NCI-H128 (cell line): ENCODE results near the gene ACADS.
A peak's percentile ranks its signal among the peaks of the same experiment; 100 is the strongest.

ENCODE experiments used
- DNase-seq: peaks from one replicate; lab custom pipeline; 2025; ENCODE audit not compliant: unreplicated experiment; lab: John Stamatoyannopoulos, UW

ACADS gene

GRCh38 chr12:120725659-120726509, at the start of gene ACADS:
Gene ACADS, plus strand, starts transcription at chr12:120725826. Its CDS starts 60 bp downstream, at chr12:120725886.
- DNase-seq = peak; percentile 75

DNA sequence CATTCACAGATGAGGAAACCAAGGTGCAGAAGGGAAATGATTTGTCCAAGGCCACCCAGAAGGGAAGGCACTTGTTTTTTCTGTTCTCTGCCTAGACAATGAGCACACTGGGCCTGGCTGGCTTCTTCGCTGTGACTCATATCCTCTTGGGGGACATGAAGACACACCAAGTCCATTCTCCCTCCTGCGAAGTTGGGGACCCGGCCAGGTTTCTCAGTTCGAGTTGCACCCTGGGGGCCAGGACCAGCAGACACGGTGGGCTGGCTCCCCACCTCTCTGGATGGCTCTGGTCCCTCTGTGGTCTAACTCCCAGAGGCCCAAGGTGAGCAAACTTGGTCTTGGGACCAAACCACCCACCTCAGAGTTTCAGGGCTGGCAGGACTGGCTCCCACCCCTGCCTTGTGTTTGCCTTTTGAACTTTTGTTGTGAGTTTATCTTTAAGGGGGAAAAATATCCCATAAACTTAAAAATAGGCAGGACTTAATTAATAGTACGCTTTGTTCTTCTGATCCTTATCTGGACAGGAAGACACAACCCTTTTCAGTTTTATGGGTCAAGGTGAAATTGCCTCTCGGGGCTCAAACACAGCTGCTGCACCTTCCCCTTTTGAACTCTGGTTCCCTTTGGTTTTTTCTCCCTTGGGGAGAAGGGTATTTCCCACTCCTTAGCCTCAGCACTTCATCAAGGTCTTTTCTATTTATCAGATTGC, 47.7 kb upstream of the ACADS start:
- DNase-seq = no peak

- no peak for DNase-seq
Observed at GRCh38 chr12:120678572-120678971, 47.1 kb upstream of the ACADS start.

DNA sequence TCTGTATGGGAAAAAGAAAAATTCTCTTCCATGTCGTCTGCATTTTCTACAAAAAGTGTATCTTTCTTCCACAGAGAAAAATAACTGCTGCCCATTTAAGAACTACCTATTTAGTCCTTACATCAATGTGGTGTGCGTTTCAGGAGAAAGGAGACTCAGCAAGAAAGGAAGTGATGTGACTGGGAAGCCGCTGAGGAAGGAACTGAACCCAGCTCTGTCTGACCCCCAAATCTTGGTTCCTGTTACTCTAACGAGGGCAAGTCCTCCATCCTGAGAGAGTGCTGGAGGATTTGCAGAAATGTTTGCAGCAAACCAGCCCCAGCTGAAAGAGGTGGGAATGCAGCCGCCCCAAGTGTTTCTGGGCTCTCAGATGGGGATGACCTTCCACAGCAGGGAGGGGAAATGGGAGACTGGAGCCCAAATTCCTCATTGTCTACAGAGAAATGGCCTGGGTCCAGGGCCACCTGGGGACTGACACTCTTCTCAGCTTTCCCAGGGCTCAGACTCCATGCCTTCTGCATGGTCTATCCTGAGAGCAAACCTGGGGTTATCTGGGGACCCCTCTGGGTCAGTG, 45.4 kb upstream of the ACADS start:
- DNase-seq = no peak

DNA sequence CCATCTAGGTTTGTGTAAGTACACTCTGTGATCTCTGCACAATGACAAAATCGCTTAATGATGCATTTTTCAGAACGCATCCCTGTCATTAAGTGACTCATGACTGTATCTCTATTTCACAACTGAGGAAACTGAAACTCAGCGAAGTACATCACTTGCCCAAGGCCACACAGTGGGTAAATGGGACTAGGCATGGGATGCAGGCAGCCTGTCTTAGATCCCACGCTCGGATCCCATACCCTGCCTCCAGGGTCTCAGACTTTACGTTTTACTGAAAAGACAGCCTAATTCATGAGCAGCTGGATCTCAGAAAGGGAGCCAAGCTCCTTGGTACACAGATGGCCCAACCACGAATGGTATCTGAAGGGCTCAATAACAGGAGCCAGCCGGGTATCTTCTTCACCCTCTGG, 41.1 kb upstream of the ACADS start:
- no peak for DNase-seq

DNA sequence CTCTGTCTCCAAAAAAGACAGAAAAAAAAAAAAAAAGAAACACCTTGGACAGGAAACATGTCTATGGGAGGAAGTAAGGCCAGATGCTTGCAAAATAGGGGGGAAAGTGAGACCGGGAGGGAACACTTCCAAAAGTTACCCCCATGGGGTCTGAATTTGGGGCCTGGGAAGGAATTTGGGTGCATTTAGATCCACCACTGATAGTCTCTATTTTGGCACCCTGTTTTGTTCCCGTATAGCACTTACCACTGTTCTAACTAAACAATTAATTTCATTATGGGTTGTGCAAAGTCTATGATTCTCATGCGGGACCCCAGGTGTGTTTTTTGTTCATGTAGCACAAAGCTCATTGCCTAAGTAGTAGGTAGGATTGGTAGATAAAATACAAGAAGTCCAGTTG, 40.1 kb upstream of the ACADS start:
- DNase-seq = no peak

GRCh38 chr12:120686151-120686689, 39.4 kb upstream of the ACADS start:
- peak; percentile 94 for DNase-seq

DNA sequence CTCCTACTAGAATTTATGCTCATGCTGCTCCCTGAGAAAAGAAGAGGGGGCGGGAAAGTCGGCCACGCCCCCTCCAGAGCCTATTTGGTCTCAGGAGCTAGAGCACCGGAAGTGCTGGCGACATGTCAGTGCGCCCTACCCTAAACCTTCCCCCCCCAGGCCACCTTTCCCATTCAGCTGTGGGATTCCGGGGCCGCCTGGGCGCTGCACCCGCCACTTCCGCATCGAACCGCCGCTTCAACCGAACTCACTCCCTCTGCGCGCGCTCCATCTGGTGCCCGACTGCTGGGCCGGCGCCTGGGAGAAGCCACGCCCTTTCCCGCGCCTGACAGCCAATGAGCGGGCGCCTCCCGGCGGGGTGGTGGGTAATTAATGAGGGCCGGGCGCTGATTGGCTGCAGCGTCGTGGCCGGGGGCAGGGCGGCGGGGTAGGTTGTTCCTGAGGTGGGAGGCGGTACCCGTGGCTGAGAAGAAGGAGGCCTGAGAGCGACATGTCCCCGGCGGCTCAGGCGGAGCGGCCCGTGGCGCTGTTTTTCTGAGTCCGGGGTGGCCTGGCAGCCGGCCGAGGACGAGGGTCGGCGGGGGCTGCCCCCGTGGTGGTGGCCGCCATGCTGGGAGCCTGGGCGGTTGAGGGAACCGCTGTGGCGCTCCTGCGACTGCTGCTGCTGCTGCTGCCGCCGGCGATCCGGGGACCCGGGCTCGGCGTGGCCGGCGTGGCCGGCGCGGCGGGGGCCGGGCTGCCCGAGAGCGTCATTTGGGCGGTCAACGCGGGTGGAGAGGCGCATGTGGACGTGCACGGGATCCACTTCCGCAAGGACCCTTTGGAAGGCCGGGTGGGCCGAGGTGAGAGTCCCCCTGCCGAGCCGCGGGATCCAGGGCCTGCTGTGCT, 38.7 kb upstream of the ACADS start, which contains the start of gene MLEC:
TSS of gene MLEC (plus strand) at position 460 of the 888 bp plus-strand sequence. CDS start at position 608, 148 bp downstream.
- peak; percentile 96 for DNase-seq

GRCh38 chr12:120687578-120688289, 37.9 kb upstream of the ACADS start:
- DNase-seq = no peak

GRCh38 chr12:120688527-120689071, 37.0 kb upstream of the ACADS start:
- no peak for DNase-seq

GRCh38 chr12:120689397-120690082, 36.1 kb upstream of the ACADS start:
- no peak for DNase-seq

DNA sequence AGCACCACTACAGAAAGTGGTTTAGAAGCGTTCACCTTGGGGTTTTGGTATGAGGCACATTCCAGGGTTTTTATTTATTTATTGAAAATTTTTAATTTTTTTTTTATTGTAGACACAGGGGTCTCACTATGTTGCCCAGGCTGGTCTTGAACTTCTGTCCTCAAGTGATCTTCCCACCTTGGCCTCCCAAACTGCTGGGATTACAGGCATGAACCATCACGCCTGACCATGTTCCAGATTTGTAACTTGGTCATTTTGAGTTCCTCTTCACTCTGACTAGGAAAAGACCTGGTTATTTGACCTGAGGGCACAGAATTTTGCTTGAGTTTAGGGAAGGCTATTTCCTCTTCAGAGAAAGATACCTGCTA, 35.6 kb upstream of the ACADS start:
- DNase-seq = no peak

GRCh38 chr12:120690978-120691377, 34.6 kb upstream of the ACADS start:
- DNase-seq = no peak

DNA sequence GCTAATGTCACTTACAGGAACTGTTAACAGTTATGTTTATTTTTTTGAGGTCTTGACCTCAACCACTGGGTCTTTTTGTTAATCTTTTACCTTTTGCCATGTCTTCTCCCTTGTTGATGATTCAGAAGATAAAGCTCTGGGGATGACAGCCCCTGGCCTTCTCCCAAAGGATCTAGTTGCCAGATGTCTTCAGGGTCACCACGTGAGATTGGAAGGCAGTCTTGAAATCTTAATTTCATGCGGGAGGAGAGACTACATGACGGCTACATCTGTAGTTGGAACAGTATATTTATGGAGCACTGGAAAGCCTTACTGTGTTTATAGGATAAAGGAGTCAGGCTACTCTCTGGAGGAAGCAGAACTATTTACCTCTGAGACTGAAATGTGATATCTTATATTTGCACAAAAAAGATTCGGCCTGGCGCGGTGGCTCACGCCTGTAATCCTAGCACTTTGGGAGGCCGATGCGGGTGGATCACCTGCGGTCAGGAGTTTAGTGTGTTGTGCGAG, 33.0 kb upstream of the ACADS start:
- no peak for DNase-seq

DNA sequence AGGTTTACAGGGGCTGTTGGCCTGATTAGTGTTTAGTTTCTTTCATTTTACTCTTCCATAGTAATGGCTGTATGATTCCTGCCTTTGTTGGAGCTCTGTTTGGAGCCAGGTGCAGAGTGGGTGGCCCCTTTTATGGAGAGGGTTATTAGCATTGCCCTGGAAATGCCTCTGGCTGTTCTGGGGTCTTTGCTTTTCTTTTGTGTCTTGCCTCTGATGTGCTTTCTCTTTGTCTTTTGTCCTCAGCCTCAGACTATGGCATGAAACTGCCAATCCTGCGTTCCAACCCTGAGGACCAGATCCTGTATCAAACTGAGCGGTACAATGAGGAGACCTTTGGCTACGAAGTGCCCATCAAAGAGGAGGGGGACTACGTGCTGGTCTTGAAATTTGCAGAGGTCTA, 31.8 kb upstream of the ACADS start:
- no peak for DNase-seq

DNA sequence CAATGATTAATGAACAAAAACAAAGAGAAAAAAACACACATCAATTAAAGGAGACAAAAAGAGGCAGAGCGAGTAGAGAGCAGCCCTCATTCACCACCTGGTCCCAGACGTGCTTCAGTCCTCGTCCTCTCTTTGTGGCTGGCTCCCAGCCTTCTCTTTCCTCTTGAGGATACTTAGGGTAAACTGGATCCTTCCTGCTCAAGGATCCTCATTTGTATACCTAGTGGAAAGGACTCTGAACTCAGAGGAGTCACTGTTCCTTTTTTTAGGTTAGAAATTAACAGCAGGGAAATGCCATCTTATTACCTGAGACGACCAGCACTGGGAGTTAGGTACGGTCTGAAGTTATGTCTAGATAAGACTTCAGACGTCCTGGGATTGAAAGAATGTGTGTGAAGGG, 29.0 kb upstream of the ACADS start:
- DNase-seq = no peak

GRCh38 chr12:120697344-120697743, 28.3 kb upstream of the ACADS start:
- no peak for DNase-seq

DNA sequence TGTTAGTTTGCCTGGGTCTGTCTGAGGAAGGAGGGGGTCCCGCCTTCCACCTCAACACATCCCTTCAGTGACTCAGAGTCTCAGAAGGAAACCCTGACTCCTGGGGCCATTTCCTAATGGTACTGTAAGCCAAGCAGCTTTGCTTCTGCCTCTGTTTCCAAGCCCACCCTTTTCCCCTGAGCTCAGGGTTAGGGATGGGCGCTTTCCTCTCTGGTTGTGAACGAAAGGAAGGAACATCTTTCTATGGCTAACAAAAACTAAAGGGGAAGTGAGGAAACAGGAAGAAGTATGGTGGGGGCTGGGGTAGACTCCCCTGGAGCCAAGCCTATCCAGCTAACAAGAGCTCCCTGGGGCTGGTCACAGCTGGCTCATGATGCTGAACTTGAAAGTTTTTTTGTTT, 27.0 kb upstream of the ACADS start:
- DNase-seq = no peak

DNA sequence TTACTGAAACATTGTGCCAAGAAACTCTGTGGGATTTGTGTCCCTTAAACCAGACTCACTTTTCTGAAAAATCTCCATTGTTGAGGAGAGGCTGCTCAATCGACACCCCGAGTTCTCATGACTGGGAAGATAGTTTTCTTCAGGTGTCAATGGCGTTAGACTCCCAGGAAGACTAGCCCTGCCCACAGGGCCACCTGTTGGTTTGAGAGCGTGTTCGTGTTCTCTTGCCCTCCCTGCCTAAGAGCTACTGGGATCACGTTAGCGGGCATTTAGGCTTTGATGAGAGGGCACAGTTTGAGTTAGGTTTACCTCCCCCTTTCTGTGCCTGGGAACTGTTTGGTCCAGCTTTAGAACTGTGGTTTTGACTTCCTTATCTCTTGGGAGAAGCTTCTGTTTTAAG, 26.1 kb upstream of the ACADS start:
- no peak for DNase-seq
